Gastrocnemius medialis (tissue), 4 donors: ENCODE results near the gene SNAP47.

Experiments used
- POLR2A ChIP-seq, 2 donors: fragments of 450-650 bp; IDR thresholded peaks; one replicate each; pipeline ENCODE4 v1.6.1; 2017; ENCODE audit warnings: antibody characterized with exemption in 2 of 2, mild to moderate bottlenecking in 2 of 2, moderate library complexity in 2 of 2
- TF ChIP-seq, protein P1 (sequence below), 5 experiments: fragments of 450-650 bp in 3 of 5; fragments of 200-600 bp in 2 of 5; sonication (generic) in 2 of 5; IDR thresholded peaks in 4 of 5; conservative IDR thresholded peaks in 1 of 5; 1 replicate in 4 of 5; 2 replicates in 1 of 5; pipeline ENCODE4 v1.5.1; 2016 to 2019; ENCODE audit warnings: antibody characterized with exemption in 5 of 5, mild to moderate bottlenecking in 3 of 5, moderate library complexity in 3 of 5

DNA sequence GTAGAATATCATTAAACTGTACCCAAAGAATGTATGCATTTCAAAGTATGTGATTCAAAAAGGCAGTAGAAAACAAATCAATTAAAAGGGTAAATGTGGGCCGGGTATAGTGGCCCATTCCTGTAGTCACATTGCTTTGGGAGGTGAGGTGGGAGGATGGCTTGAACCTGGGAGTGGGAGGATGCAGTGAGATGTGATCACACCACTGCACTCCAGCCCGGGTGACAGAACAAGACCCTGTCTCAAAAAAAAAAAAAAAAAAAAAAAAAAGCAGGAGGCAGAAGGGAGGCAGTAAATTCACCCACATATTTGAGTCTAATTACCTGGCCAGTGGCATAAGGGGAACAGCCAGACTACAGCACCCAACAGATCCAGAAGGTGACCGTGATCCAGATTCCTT is 62.4 kb downstream of the SNAP47 start:
- TF ChIP-seq, protein P1, sequence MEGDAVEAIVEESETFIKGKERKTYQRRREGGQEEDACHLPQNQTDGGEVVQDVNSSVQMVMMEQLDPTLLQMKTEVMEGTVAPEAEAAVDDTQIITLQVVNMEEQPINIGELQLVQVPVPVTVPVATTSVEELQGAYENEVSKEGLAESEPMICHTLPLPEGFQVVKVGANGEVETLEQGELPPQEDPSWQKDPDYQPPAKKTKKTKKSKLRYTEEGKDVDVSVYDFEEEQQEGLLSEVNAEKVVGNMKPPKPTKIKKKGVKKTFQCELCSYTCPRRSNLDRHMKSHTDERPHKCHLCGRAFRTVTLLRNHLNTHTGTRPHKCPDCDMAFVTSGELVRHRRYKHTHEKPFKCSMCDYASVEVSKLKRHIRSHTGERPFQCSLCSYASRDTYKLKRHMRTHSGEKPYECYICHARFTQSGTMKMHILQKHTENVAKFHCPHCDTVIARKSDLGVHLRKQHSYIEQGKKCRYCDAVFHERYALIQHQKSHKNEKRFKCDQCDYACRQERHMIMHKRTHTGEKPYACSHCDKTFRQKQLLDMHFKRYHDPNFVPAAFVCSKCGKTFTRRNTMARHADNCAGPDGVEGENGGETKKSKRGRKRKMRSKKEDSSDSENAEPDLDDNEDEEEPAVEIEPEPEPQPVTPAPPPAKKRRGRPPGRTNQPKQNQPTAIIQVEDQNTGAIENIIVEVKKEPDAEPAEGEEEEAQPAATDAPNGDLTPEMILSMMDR (IDR thresholded peaks at IDR 0.05 in 4 of 5, conservative IDR thresholded peaks at IDR 0.05 in 1 of 5) = no peak
- no peak for TF ChIP-seq POLR2A (IDR thresholded peaks at IDR 0.05)
